Measurements from ENCODE around the gene DGKG.

Gene DGKG

GRCh38 chr3:186367631-186368030 lies 5.6 kb upstream of the DGKG start:
- no peak for DNase-seq (ENCODE audit: low spot score)

GRCh38 chr3:186366206-186366605 lies 4.2 kb upstream of the DGKG start:
- DNase-seq (ENCODE audit: low spot score), result no peak

GRCh38 chr3:186365202-186365974 lies 3.4 kb upstream of the DGKG start:
- no peak for DNase-seq (ENCODE audit: low spot score)

- no peak for DNase-seq (ENCODE audit: low spot score)
These were observed 954 bp upstream of the DGKG start for GRCh38 chr3:186362988-186363387.

GRCh38 chr3:186362537-186362842 lies 456 bp upstream of the DGKG start:
- DNase-seq (ENCODE audit: low spot score), result no peak

- DNase-seq (ENCODE audit: low spot score), result no peak
These were observed 730 bp downstream of the DGKG start for GRCh38 chr3:186361246-186361761.

GRCh38 chr3:186360779-186361178 lies 1.3 kb downstream of the DGKG start:
- DNase-seq (ENCODE audit: low spot score), result no peak

GRCh38 chr3:186359078-186359477 lies 3.0 kb downstream of the DGKG start:
- no peak for DNase-seq (ENCODE audit: low spot score)

- DNase-seq (ENCODE audit: low spot score), result no peak
These were observed 5.9 kb downstream of the DGKG start for GRCh38 chr3:186356152-186356551.

- peak; percentile 59 for DNase-seq (ENCODE audit: low spot score)
These were observed 7.9 kb downstream of the DGKG start for GRCh38 chr3:186354100-186354499.

GRCh38 chr3:186352369-186352768 lies 9.7 kb downstream of the DGKG start:
- DNase-seq (ENCODE audit: low spot score), result no peak

- DNase-seq (ENCODE audit: low spot score), result no peak
These were observed 19.8 kb downstream of the DGKG start for GRCh38 chr3:186342197-186342596.

- DNase-seq (ENCODE audit: low spot score), result no peak
These were observed 21.8 kb downstream of the DGKG start for GRCh38 chr3:186340204-186340603.

- no peak for DNase-seq (ENCODE audit: low spot score)
These were observed 22.7 kb downstream of the DGKG start for GRCh38 chr3:186339180-186339918.

- DNase-seq (ENCODE audit: low spot score), result no peak
These were observed 28.8 kb downstream of the DGKG start for GRCh38 chr3:186333256-186333655.

GRCh38 chr3:186330772-186331460 lies 31.1 kb downstream of the DGKG start:
- DNase-seq (ENCODE audit: low spot score), result no peak

GRCh38 chr3:186329589-186329988 lies 32.4 kb downstream of the DGKG start:
- no peak for DNase-seq (ENCODE audit: low spot score)

- no peak for DNase-seq (ENCODE audit: low spot score)
These were observed 34.0 kb downstream of the DGKG start for GRCh38 chr3:186327912-186328487.

GRCh38 chr3:186322761-186323160 lies 39.3 kb downstream of the DGKG start:
- DNase-seq (ENCODE audit: low spot score), result no peak

GRCh38 chr3:186321746-186322145 lies 40.3 kb downstream of the DGKG start:
- no peak for DNase-seq (ENCODE audit: low spot score)

- DNase-seq (ENCODE audit: low spot score), result no peak
These were observed 41.0 kb downstream of the DGKG start for GRCh38 chr3:186320862-186321568.

GRCh38 chr3:186319945-186320344 lies 42.1 kb downstream of the DGKG start:
- DNase-seq (ENCODE audit: low spot score), result no peak
